NT2/D1 (cell line): ENCODE measurements around the gene MCF2L.

ENCODE experiments used
- SUZ12 ChIP-seq: IDR thresholded peaks from 2 replicates; pipeline ENCODE4 v1.6.1; 2011; ENCODE audit not compliant: insufficient read length, insufficient read depth; ENCODE audit errors: extremely low read depth
- YY1 ChIP-seq: IDR thresholded peaks from 2 replicates; pipeline ENCODE4 v1.6.1; 2011; ENCODE audit not compliant: insufficient read length, insufficient read depth

GRCh38 chr13:112962911-112963625 is 5.9 kb upstream of the MCF2L start:
- TF ChIP-seq SUZ12, result no peak
- no peak for TF ChIP-seq YY1
